RKO (cell line): ENCODE data around the gene PLEKHH2.
A peak's percentile ranks its signal among the peaks of the same experiment; 100 is the strongest.

Experiments
- DNase-seq: peaks from one replicate; pipeline ENCODE4 v3.0.0-alpha.2; 2016; ENCODE audit warnings: low spot score

Gene PLEKHH2

DNA sequence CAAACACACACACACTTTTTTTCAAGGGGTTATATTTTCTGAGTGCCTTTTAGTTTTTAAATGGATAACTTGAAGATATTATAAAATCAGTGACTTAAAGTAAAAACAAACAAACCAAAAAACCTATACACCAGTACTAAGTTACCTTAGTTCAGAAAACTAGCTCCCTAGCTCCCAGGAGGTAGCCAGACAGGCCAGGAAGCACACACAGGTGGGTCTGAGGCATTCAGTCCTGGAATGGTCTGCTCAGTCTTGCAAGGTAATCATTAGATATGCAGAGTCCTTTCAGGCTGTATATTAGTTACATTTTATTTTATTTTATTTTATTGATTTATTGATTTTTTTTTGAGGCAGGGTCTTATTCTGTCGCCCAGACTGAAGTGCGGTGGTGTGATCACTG is 126.0 kb downstream of the PLEKHH2 start:
- DNase-seq: no peak

DNA sequence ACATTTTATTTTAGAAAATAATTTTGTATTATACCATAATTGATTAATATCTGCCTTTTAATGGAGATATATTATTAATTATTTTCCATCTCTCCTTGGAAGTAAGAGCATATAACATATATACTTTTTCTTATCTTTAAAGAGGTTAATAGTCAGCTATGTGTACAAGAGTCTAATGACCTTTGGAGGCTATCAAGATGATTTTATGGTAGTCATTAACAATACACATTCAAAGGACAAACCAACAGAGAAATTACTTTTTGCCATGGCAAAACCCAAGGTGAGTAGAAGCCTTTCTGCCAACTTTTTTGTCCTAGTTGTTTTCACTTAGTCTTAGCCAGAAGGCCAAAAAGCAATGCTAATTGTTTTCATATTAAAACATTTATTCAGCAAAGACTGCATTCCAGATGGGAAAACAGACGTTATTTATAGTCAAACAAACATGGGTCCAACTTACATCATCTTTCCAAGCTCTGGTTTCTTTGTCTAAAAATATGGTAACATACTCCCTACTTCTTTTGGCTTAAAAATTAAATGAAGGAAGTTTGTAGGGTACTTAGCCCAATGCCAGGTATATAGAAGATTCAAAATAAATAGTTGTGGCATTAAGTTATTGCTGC is 127.1 kb downstream of the PLEKHH2 start:
- DNase-seq: no peak

DNA sequence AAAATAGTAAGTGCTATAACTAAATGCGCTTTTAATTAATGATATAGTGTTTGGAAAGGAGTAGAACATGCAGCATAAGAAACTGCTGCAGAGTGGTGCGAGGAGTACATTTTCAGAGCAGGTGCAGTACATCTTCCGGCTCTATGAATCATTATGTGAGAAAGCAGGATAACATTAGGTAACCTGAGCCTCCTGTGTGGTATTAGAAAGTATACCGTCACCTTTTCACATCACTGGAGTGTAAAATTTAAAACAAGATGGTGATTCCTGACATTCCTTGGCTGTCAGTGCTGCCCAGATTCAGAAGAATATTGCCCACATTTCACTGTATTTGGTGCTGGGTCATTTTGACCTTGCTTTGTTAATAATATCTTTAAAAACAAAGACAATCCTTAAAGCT is 128.9 kb downstream of the PLEKHH2 start:
- DNase-seq: no peak

DNA sequence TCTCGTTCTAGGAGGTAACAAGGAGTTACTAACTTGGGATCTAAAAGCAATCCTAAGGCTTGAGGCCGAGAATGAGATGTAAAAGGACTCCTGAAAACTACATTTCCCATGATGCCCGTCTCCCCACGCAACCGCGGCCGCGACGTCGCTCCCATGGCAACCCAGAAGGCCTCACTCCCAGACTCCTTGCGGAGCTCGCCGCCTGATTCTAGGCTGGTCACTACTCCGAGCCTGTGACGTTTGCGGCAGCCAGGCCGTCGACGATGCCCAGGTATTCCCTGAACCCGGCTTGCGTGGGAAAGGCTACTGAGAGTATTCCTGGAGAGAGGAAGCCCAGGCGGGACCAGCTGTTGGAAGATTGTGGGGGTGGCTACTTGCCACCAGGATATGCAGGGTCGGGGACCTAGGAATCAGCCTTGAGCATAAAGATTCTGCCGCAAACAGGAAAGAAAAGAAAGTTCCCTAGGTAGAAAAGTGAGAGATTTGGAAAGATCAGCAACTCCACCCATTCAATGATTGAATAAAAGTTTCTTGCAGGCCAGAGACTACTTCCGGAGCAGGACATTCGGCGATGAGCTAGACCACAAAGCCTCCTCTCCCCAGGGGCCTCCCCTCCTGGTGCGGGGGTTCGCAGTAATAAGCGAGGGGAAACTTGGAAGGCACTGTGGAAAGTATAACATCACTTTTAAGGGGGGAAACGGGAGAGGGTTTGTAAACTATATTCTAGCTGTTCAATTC is 137.0 kb downstream of the PLEKHH2 start, which contains the start of gene DYNC2LI1:
DYNC2LI1 (plus strand) TSS at position 164 of the 738 bp plus-strand sequence; CDS start at position 264, 100 bp downstream.
- DNase-seq: peak; percentile 92

GRCh38 chr2:43774617-43775016 is 137.6 kb downstream of the PLEKHH2 start:
- no peak for DNase-seq

GRCh38 chr2:43776324-43776723 is 139.3 kb downstream of the PLEKHH2 start:
- no peak for DNase-seq

DNA sequence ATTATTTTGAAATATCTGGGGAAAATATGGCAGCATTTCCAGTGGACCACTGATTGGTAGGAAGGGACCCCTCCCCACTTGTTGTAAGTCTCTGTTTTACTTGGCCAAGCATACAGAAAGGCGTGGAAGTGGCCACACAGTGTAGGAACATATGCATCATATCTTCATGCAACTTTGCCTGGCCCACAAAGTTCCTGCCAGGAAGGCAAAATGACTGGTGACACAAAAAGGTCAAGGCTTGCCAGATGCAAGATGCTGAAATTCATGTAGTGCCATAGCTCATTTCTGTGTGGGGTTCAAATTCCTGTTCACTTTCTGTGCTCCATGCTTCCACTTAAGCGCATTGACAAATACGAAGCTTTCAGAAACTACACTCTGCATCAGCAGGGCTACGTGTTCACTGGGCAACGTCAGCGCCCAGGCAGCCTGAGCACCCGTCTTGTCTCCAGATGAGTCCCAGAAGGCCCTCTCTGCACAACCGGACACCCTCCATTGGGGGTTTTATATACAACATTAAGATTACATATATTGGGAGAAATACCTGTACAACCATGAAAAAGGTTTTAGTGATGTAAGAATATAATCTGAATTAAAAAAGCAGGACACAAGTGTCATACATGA is 140.4 kb downstream of the PLEKHH2 start:
- no peak for DNase-seq

DNA sequence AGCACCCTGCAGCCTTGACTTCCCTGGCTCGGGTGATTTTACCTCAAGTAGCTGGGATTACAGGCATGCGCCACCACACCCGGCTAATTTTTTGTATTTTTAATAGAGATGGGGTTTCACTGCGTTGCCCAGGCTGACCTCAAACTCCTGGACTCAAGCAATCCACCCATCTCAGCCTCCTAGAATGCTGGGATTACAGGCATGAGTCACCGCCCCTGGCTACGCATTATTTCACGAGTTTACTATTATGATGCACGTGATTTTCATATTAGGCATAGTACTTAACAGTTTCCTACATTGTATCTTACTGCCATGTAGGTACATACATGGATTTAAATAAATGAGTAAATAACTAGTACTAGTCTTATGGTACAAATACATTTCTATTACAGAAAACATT is 141.2 kb downstream of the PLEKHH2 start:
- DNase-seq: no peak

- DNase-seq: no peak
These were observed 150.8 kb downstream of the PLEKHH2 start for GRCh38 chr2:43787895-43788294.

GRCh38 chr2:43788646-43789045 is 151.6 kb downstream of the PLEKHH2 start:
- no peak for DNase-seq

DNA sequence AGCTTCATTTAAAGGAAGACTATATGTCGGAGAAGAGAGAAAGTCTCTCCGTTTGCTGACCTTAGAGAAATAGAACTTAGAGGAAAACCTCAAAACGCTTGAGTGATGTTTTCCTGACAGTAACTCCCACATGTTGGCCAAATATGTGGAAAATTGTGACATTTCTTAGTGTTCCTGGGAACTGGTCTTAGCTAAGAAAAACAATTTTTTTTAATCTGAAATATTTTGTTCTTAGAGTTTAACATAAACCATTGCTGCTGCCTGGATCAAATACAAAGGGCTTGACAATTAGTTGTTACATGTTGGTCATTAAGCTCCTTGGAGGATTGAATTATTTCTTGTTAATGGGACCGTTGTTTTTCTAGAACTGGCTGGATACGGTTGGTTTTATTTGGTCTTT is 153.1 kb downstream of the PLEKHH2 start:
- DNase-seq: no peak

DNA sequence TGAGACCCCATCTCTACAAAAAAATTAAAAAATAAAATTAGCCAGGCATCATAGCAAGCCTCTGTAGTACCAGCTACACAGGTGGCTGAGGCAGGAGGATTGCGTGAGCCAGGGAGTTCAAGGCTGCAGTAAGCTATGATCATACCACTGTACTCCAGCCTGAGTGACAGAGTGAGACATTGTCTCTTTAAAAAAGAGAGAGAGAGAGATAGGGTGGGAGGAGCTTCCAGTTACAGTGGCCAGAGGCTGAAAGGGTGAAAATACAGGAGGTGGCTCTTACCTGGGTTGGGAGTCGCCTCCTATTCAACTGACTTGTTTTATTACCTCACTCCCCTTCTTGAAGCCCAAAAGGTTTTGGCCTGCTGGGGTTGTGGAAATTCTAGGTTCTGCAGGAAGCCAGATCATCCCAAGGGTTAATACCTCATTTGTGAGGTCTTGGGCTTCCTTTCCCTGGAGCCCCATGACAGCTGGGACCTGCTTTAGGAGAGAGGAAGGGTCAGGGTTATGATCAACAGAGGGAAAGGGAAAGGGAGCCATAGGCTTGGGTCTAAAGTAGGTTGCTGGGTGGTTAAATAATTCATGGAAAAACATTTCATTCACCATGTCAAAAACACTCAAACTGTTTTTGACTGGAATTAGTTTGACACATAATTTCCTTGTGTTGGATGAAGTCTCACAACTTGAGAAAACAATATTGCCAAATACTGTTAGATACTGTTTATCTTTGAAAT is 154.1 kb downstream of the PLEKHH2 start:
- no peak for DNase-seq

GRCh38 chr2:43792653-43793052 is 155.6 kb downstream of the PLEKHH2 start:
- DNase-seq: no peak

DNA sequence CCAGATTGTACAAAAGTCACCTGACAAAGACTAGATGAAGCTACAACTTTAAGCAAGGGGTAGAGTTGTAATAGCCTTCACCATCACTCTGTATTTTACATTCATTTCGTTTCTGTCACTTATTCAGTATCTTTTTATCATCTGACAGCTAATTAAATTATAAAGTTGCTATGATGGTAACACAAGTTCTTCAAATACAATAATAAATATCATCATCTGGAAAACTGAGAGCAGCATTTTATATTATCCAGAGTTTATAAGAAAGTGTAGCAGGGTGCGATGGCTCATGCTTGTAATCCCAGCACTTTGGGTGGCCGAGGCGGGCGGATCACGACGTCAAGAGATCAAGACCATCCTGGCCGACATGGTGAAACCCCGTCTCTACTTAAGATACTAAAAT is 157.9 kb downstream of the PLEKHH2 start:
- no peak for DNase-seq

GRCh38 chr2:43796206-43796605 is 159.1 kb downstream of the PLEKHH2 start:
- DNase-seq: no peak

DNA sequence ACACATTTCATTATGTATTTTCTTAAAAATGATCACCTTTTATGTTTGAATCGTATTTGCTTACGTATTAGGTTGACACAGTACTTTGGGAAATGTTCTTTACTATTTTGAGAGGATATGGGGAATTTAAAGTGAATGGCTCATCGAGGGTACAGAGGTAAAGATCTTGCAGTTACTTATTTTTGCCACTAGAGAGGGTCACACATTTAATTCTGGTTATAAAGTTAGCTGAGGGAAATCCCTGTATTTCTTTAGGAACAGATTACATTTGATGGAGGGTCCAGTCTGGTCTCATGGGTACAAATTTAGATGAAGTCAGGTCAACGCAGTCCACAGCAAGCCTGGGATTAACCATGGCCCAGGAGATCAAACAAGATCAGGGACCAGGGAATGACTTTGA is 161.2 kb downstream of the PLEKHH2 start:
- peak; percentile 13 for DNase-seq

- no peak for DNase-seq
These were observed 163.8 kb downstream of the PLEKHH2 start for GRCh38 chr2:43800894-43801293.

DNA sequence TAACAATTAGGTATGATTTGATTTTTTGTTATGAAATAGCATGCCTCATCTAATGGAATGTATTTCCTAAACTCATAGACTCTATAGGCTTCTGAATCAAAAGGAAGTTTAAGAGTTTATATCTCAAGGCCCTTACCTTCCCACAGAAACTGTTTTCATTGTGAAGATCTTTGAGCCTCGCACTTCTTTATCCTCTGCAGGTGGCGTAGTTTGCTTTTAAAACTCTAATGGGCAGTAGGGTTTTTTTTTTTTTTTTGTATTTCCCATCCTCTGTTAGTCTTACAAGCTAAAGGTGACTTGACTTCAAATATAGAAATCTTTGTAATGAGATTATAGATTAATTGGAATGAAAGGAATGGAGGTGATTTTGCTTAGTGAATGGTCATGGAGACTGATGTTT is 165.1 kb downstream of the PLEKHH2 start:
- DNase-seq: no peak

GRCh38 chr2:43803113-43803512 is 166.1 kb downstream of the PLEKHH2 start:
- no peak for DNase-seq

DNA sequence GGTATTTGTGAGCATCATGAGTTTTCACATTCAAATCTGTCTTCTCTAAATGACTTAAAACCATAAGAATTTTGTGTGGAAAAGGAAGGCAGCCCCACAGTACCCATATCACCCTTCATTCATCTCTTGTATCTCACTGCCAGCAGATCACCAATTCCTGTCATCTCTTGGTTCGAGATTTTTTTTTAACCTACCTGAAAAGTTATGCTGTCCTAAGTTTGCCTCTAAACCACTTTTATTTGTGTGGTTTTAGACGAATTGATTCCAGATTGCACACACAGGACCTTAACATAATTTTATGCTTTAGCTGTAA is 169.6 kb downstream of the PLEKHH2 start:
- DNase-seq: no peak

GRCh38 chr2:43810452-43810851 is 173.4 kb downstream of the PLEKHH2 start:
- no peak for DNase-seq

DNA sequence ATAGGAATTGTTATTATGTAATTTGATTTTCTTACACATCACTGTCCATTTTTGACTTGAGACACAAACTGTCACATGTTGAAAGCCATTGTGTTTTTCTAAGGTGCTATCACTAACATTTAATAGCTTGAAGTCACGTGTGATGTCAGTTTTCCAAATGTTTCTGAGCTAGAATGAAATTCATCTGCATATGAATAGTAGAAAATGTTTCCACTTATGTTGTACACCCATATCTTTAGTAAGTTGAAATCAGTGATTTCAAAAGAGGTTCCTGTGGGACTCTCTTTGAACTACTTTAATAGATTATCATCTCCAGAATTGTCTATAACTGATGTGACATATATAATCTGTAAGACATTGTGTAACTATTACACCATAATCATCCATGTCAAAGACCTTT is 173.8 kb downstream of the PLEKHH2 start:
- DNase-seq: no peak

DNA sequence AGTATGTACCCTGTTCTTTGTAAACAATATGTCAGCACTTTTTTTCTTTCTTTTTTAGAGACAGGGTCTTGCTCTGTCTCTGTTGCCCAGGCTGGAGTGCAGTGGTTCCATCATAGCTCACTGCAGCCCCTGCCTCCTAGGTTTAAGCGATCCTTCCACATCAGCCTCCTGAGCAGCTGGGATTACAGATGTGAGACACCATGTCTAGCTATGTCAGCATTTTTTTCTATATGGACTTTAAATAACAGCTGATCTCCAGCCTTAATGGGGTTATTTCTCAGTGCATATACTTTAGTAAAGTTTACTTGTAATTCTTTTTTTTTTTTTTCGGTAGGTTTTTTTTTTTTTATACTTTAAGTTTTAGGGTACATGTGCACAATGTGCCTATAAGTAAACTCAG is 174.9 kb downstream of the PLEKHH2 start:
- DNase-seq: no peak
